CD4-positive, alpha-beta T cell treated with Interleukin-15 for 1 hour (primary cell): Measurements from ENCODE around the gene GSTA3.
"Not testable (repeated sequence)": the region's sequence is repeated elsewhere in the genome, so short reads cannot be mapped to it uniquely, and the experiment has no call there.

Experiments
- DNase-seq: peaks from one replicate; pipeline ENCODE4 v3.0.0-alpha.2; 2020

GSTA3 gene

GRCh38 chr6:52909531-52909930, at the start of gene GSTA3:
Gene GSTA3, minus strand, starts transcription at chr6:52909698. Its CDS starts 3,864 bp downstream, at chr6:52905834.
- no peak for DNase-seq

GRCh38 chr6:52958546-52959255, 49.2 kb upstream of the GSTA3 start:
- DNase-seq: no peak

- DNase-seq: no peak
Observed at GRCh38 chr6:52955871-52956270, 46.4 kb upstream of the GSTA3 start.

- DNase-seq: no peak
Observed at GRCh38 chr6:52953911-52954839, 44.7 kb upstream of the GSTA3 start.

- no peak for DNase-seq
Observed at GRCh38 chr6:52946306-52946705, 36.8 kb upstream of the GSTA3 start.

- DNase-seq: not testable (repeated sequence)
Observed at GRCh38 chr6:52942821-52943220, 33.3 kb upstream of the GSTA3 start.

- no peak for DNase-seq
Observed at GRCh38 chr6:52942221-52942620, 32.7 kb upstream of the GSTA3 start.

- no peak for DNase-seq
Observed at GRCh38 chr6:52937908-52938307, 28.4 kb upstream of the GSTA3 start.

GRCh38 chr6:52933778-52934177, 24.3 kb upstream of the GSTA3 start:
- no peak for DNase-seq

GRCh38 chr6:52931351-52931750, 21.9 kb upstream of the GSTA3 start:
- DNase-seq: no peak

GRCh38 chr6:52929321-52930164, 20.0 kb upstream of the GSTA3 start:
- DNase-seq: no peak

- no peak for DNase-seq
Observed at GRCh38 chr6:52927451-52927850, 18.0 kb upstream of the GSTA3 start.

GRCh38 chr6:52925919-52926792, 16.7 kb upstream of the GSTA3 start:
- DNase-seq: no peak

- DNase-seq: no peak
Observed at GRCh38 chr6:52925042-52925441, 15.5 kb upstream of the GSTA3 start.

GRCh38 chr6:52923689-52924088, 14.2 kb upstream of the GSTA3 start:
- not testable (repeated sequence) for DNase-seq

- DNase-seq: no peak
Observed at GRCh38 chr6:52922161-52922560, 12.7 kb upstream of the GSTA3 start.

GRCh38 chr6:52921743-52922142, 12.2 kb upstream of the GSTA3 start:
- no peak for DNase-seq

GRCh38 chr6:52919511-52919910, 10.0 kb upstream of the GSTA3 start:
- DNase-seq: not testable (repeated sequence)

GRCh38 chr6:52918771-52919170, 9.3 kb upstream of the GSTA3 start:
- not testable (repeated sequence) for DNase-seq

GRCh38 chr6:52918027-52918686, 8.7 kb upstream of the GSTA3 start:
- DNase-seq: not testable (repeated sequence)

GRCh38 chr6:52914516-52914915, 5.0 kb upstream of the GSTA3 start:
- DNase-seq: no peak
